Small intestine (tissue), 7 donors: ENCODE results near the gene GRK5. TPM values are rescaled to one million over a fixed set of nuclear protein-coding genes. Genes with fewer than 3 reads are reported as not detected.

Experiments used
- DNase-seq, 2 donors: peaks; one replicate each; pipeline versions ENCODE4 v3.0.0 to v3.0.0-alpha.2; 2013
- FAIRE-seq: peaks from 2 replicates; lab custom pipeline; 2012; peaks lifted over from hg19 to GRCh38; lab: Jason Lieb, UNC
- H3K27ac ChIP-seq, 3 donors: one replicate each; pipeline ENCODE4 v1.5.1; 2013; ENCODE audit warnings: low read length in 2 of 3, mild to moderate bottlenecking in 2 of 3, control low read depth in 1 of 3, inconsistent platforms in 1 of 3, low read depth in 1 of 3, moderate library complexity in 1 of 3
- H3K27me3 ChIP-seq, 3 donors: one replicate each; pipeline ENCODE4 v1.6.1; 2013; ENCODE audit warnings: low read length in 3 of 3, inconsistent platforms in 1 of 3; ENCODE audit not compliant: control insufficient read depth in 3 of 3, insufficient read depth in 3 of 3
- H3K36me3 ChIP-seq, 3 donors: one replicate each; pipeline ENCODE4 v1.6.1; 2013; ENCODE audit warnings: low read length in 3 of 3, inconsistent platforms in 1 of 3, low read depth in 1 of 3, mild to moderate bottlenecking in 1 of 3, moderate library complexity in 1 of 3; ENCODE audit not compliant: control insufficient read depth in 3 of 3, insufficient read depth in 2 of 3
- H3K4me1 ChIP-seq, 3 donors: one replicate each; pipeline ENCODE4 v1.6.1; 2013; ENCODE audit warnings: low read length in 2 of 3, inconsistent platforms in 1 of 3, low read depth in 1 of 3, mild to moderate bottlenecking in 1 of 3, moderate library complexity in 1 of 3; ENCODE audit not compliant: control insufficient read depth in 3 of 3, insufficient read depth in 2 of 3
- H3K4me3 ChIP-seq, 3 donors: one replicate each; pipeline ENCODE4 v1.5.1; 2013; ENCODE audit warnings: low read length in 3 of 3, control low read depth in 1 of 3, inconsistent platforms in 1 of 3, low read depth in 1 of 3, mild to moderate bottlenecking in 1 of 3, moderate library complexity in 1 of 3
- H3K9me3 ChIP-seq, 2 donors: one replicate each; pipeline ENCODE4 v1.6.1; 2013; ENCODE audit warnings: low read depth in 1 of 2, low read length in 1 of 2; ENCODE audit not compliant: control insufficient read depth in 2 of 2, insufficient read depth in 1 of 2
- WGBS, 3 donors: extraction: QIAGEN DNeasy Blood & Tissue Kit; methylation state at CpG; one replicate each; pipeline ENCODE4 v1.1.7; 2013; 5-methylcytosine and 5-hydroxymethylcytosine counted together
- polyA plus RNA-seq, 4 donors: library from polyadenylated mRNA; stranded (reverse) in 3 of 4; unstranded in 1 of 4; fragments of 200-250 nt in 3 of 4; fragments of 120-200 nt in 1 of 4; gene quantifications; one replicate each; pipeline versions ENCODE4 v1.2.1 to v1.2.3, GENCODE V29; 2013
- donor health status: healthy with polysubstance abuse.
- donor health status: control.
- donor health status: control.
- donor health status: Bipolar disorder and iron deficiency.
- donor health status: healthy.

The GRK5 gene
- polyA plus RNA-seq, 4 donors: 21.6 to 50.5 (median 26.0) TPM

DNA sequence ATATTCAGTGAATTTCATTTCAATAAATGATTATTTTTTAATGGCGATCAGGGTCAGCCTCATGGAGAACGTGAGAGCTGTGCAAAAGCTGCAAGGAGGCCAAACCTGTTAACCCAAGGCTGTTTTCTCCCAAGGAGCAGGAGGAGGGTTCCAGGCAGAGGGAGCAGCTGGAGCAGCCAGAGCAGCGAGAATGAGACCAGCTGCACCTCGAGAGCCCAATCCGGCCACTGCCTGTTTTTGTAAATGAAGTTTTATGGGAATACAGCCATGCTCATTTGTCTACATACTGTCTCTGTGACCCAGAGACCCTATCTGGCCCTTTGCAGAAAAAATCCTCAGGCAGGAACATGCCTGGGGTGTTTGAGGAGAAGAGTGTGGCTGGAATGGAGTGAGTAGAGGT, 104.9 kb downstream of the GRK5 start:
- peaks cover 5 to 40% (median 17%) of the 10 kb centered on the region in 3 donors for H3K4me1 ChIP-seq
- peak overlapping the region in 1 of 3 donors; percentile 33 for H3K27ac ChIP-seq
- WGBS, 3 donors: 69 to 91% (median 84%) methylated on average over 5 of the region's 5 CpGs

DNA sequence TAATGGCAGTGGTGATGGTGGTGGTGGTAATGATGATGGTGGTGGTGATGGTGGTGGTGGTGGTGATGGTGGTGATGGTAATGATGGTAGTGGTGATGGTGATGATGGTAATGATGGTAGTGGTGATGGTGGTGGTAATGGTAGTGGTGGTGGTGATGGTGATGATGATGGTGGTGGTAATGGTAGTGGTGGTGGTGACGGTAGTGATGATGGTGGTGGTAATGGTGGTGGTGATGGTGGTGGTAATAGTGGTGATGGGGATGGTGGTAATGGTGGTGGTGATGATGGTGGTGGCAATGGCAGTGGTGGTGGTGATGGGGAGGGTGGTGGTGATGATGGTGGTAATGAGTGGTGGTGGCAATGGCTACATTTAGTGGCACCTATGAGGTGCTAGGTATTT, 105.7 kb downstream of the GRK5 start:
- Histone ChIP-seq H3K27me3 (no peaks in the 10 kb centered on the region), H3K36me3 (peaks cover 0 to 25% (median 0%) of the 10 kb centered on the region in 3 donors), H3K4me1 (peaks cover 11 to 48% (median 20%) of the 10 kb centered on the region in 3 donors), H3K4me3 (no peak overlapping the region), H3K27ac (peak overlapping the region in 1 of 3 donors; percentile 33), H3K9me3 (no peaks in the 10 kb centered on the region)
- WGBS, 3 donors: 0 to 67% (median 39%) methylated on average over 1 of the region's 1 CpG
- FAIRE-seq (no peak), DNase-seq (no peak)

More for the DNA sequence above, 104.9 kb downstream of the GRK5 start:
- H3K36me3 ChIP-seq: peaks cover 0 to 27% (median 0%) of the 10 kb centered on the region in 3 donors
- DNase-seq (no peak), FAIRE-seq (no peak)
- no peak overlapping the region for H3K4me3 ChIP-seq
- H3K27me3 ChIP-seq: no peaks in the 10 kb centered on the region
- H3K9me3 ChIP-seq: no peaks in the 10 kb centered on the region

DNA sequence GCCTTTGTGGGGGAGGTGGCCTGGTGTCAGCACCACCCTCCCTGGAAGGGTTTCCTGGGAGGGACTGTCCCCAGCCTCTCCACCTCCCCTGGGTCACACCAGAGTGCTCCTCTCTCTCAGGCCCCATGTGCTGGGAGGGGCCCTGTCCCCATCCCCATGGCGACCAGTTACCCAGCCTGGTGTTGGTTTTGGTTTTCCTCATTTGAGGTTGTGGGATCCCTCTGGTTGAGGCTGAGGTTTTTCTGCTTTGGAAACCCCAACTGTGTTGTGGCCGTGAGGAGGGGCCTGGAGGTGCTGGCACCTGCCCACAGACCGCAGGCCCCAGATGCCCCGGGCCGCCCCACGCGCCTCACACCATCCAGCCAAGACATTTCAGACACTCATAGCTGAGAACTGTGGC, 106.3 kb downstream of the GRK5 start:
- DNase-seq: no peak
- Histone ChIP-seq H3K27me3 (no peaks in the 10 kb centered on the region), H3K4me1 (peaks cover 14 to 54% (median 20%) of the 10 kb centered on the region in 3 donors), H3K9me3 (no peaks in the 10 kb centered on the region), H3K4me3 (no peak overlapping the region), H3K27ac (peak overlapping the region in 1 of 3 donors; percentile 75), H3K36me3 (peaks cover 0 to 18% (median 0%) of the 10 kb centered on the region in 3 donors)
- FAIRE-seq: no peak
- WGBS, 3 donors: 73 to 84% (median 84%) methylated on average over 7 of the region's 7 CpGs

DNA sequence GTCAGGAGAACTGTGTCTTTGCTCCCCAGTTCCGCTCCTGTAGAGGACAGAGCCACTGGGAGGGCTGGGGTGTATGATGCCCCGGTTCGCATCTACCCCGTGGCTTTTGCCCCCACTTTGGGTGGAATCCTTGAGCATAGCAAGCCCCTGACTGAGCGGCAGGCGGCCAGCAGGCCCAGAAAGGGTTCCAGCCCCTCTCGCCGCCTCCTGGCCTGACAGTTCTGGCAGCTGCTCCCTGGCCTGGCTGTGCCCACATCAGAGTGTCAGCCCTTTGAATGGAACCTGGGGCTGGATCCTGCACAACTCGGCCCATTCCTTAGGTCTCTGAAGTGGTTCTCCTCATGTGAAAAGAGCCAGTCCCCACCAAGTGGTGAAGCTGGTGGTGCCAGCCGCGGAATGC, 106.7 kb downstream of the GRK5 start:
- H3K4me1 ChIP-seq: peaks cover 18 to 58% (median 20%) of the 10 kb centered on the region in 3 donors
- no peak for FAIRE-seq
- WGBS, 3 donors: 83 to 91% (median 90%) methylated on average over 9 to 11 of the region's 11 CpGs
- H3K36me3 ChIP-seq: peaks cover 0 to 18% (median 0%) of the 10 kb centered on the region in 3 donors
- no peak for DNase-seq
- H3K27me3 ChIP-seq: no peaks in the 10 kb centered on the region
- no peaks in the 10 kb centered on the region for H3K9me3 ChIP-seq
- peak overlapping the region in 1 of 3 donors; percentile 75 for H3K27ac ChIP-seq
- no peak overlapping the region for H3K4me3 ChIP-seq

DNA sequence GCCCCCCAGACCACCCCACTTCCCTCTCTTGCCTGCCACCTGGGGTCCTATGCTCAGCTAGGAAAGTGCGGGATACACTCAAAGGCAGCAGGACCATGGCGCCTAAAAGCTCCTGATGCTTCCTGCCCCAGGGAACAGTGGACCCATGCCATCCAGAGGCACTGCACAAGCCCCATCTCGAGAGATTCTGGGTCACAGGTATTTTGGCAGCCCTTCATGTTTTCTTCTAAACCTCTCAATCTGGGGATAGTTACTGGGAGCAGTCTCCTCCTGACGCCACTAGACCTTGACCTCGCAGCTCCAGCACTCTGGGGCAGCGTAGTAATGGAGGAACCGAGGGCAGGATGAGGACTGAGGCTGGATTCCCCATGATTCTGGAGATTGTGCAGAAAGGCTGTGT, 107.1 kb downstream of the GRK5 start:
- Histone ChIP-seq H3K9me3 (no peaks in the 10 kb centered on the region), H3K27me3 (no peaks in the 10 kb centered on the region), H3K27ac (peak overlapping the region in 1 of 3 donors; percentile 75), H3K4me3 (no peak overlapping the region), H3K36me3 (peaks cover 0 to 22% (median 0%) of the 10 kb centered on the region in 3 donors), H3K4me1 (peaks cover 19 to 63% (median 20%) of the 10 kb centered on the region in 3 donors)
- FAIRE-seq: no peak
- WGBS, 3 donors: 88 to 92% (median 91%) methylated on average over 7 of the region's 7 CpGs
- no peak for DNase-seq

DNA sequence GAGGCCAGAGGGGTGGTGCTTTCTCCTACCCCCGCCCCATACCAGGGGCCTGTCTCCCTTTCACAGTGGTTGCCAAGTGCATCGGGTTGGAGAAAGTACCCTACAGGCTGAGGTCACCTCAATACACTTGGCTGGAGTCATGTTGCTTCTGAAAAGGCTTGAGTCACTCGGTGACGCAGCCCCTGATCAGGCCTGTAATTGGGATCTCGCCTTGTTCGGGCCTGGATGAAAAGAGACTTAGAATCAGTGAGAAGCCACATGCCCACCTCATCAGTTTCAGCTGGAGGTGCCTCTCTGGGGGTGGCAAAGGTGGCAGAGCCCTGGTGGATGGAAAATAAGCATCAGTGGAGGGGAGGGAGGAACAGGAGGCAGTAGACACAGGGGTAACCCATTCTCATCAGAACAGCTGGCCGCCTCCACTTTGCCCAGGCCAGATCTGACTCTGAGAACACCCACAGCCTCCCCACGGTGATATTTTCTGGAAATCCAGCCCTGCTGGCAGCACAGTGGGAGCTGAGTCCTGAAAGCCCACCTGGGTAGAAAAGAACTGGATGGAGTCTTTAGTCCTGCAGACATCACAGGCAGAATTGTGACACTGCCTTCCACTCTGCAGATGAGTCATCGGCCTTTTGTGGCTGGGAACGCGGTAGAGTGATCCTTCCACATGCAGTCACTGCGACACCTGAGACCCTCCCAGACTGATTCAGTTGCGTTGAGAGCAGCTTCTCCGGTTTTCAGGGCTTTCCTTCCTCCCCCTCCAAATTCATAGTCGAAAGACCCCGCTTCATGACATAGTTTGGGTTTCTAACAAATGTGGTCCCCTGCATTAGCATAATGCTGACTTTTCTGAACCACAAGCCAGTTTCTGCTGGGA, 108.0 kb downstream of the GRK5 start:
- Histone ChIP-seq H3K36me3 (peaks cover 0 to 27% (median 0%) of the 10 kb centered on the region in 3 donors), H3K27me3 (no peaks in the 10 kb centered on the region), H3K27ac (peak overlapping the region in 2 of 3 donors; percentile 75 to 88), H3K4me3 (no peak overlapping the region), H3K9me3 (no peaks in the 10 kb centered on the region), H3K4me1 (peaks cover 19 to 60% (median 20%) of the 10 kb centered on the region in 3 donors)
- WGBS, 3 donors: 64 to 84% (median 64%) methylated on average over 16 of the region's 16 CpGs
- peak in 1 of 2 donors; percentile 64 for DNase-seq
- FAIRE-seq: no peak

DNA sequence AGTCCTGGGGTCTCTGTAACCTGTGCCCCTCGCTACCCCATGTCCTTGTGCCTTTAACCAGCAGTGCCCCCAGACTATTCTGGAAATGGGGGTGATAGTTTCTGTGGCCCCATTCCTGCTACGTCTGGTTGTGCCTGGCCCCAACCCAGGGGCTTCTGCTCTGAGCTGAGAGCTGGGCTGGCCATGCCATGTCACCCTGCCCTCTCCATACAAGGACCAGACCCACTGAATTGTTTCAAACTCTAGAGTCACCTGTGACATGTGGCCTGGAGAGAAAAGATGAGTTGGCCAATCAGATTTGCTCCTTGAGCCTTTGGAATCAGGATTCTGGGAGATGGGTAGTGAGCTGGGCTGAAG, 108.6 kb downstream of the GRK5 start:
- H3K9me3 ChIP-seq: no peaks in the 10 kb centered on the region
- H3K27ac ChIP-seq: peak overlapping the region in 2 of 3 donors; percentile 75 to 88
- H3K4me1 ChIP-seq: peaks cover 16 to 54% (median 17%) of the 10 kb centered on the region in 3 donors
- no peaks in the 10 kb centered on the region for H3K27me3 ChIP-seq
- DNase-seq: no peak
- no peak overlapping the region for H3K4me3 ChIP-seq
- 93 to 97% (median 95%) methylated on average over 2 of the region's 2 CpGs for WGBS, 3 donors
- FAIRE-seq: no peak
- H3K36me3 ChIP-seq: peaks cover 0 to 32% (median 0%) of the 10 kb centered on the region in 3 donors

DNA sequence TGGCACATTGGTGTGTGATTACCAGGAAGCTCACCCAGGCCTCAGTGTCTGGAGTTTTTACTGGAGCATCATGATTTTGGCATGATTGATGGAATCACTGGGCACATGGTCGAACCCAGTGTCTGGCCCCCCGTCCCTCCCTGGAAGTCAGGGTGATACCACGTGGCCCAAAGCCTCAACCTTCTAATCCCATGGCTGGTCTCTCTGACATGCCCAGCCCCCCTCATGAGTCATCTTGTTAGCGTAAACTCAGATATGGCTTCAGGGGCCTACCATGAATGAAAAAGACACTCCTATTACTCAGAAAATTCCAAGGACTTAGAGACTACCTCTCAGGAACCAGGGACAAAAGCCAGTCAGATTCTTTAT, 109.3 kb downstream of the GRK5 start:
- Histone ChIP-seq H3K27me3 (no peaks in the 10 kb centered on the region), H3K4me1 (peaks cover 16 to 51% (median 17%) of the 10 kb centered on the region in 3 donors), H3K36me3 (peaks cover 0 to 35% (median 0%) of the 10 kb centered on the region in 3 donors), H3K27ac (peak overlapping the region; percentile 5 to 88 (median 75)), H3K9me3 (no peaks in the 10 kb centered on the region), H3K4me3 (no peak overlapping the region)
- peak in 1 of 2 donors; percentile 87 for DNase-seq
- WGBS, 3 donors: 54 to 79% (median 63%) methylated on average over 4 of the region's 4 CpGs
- FAIRE-seq: no peak
